ENCODE measurements around the gene CCDC110.

CCDC110 gene

DNA sequence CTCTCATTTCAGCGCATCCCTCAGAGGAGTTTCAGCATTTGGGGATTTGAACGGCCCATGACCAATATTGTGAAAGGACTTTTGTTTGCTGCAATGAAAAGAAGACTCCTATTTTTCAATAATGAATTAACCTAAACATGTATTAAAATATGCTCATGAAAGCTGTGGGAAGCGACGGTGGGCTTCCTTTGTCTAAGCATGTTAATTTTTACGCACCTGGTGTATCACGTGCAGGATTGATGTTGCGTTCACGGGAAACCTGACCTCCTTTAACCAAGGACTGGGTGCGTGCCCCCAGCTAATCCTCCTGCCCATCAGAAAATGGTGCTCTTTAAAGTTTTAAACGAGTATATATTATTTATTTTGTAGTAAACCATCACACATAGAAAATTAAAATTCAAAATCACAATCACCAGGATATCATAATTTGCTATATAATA is 590 bp upstream of the CCDC110 start:
- no peak for DNase-seq (ENCODE audit: low spot score)

DNA sequence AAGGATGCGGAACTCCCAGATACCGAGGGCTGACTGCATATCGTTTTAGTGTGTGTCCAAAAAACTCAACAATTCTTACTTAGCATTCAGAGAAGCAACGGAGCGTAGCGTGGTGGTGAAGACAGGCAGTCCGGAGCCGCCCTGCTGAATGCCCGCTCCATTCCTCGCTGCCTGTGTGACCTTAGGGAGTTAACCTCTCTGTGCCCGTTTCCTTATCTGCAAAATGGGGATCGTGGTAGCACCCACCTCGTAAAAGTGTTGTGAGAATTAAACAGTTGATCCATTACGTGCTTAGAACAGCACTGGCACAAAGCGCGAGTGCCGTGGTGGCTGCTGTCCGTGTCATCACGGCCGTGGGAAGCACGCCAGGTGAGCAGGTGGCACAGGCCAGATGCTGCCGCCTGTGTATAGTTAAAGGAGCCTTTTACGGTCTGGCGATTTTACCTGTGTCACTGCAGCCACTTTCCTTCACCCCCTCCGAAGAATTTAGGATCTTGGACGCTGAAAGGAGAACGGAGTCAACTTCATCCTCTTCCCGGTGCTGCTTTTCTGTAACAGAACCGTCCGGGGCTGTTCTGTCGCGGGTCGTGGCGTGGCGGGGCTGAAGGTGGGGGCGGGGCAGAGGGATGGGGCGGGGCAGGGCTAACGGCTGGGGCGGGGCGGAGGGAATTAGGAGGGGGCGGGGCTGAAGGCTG is 885 bp downstream of the CCDC110 start:
- no peak for DNase-seq (ENCODE audit: low spot score)

DNA sequence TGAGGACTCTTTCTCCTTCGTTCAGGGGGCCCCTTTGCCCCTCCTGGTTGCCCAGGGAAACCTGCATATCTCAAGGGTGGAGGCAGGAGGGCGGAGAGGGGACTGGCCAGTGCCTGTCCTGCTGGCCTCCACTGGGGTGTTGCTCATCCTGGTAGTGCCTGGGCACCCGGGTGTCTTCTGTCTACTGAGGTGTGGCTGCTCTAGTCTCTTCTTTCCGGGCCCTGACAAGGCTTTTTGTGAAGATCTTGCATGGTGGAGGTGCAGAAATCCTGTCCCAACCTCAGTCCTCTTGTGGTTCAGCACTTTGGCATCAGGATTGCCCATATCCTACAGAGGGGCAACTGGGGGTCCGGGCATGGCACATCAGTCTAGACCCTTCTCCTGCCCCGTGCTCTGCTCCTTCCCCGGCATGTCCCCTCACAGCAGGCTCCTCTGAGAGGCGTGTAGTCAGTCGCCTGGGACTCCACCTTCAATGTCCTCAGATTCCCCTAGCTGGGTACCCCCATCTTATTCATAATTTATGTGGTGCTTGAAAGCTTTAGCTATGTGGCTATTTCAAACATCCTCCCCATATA is 1.9 kb downstream of the CCDC110 start:
- no peak for DNase-seq (ENCODE audit: low spot score)

DNA sequence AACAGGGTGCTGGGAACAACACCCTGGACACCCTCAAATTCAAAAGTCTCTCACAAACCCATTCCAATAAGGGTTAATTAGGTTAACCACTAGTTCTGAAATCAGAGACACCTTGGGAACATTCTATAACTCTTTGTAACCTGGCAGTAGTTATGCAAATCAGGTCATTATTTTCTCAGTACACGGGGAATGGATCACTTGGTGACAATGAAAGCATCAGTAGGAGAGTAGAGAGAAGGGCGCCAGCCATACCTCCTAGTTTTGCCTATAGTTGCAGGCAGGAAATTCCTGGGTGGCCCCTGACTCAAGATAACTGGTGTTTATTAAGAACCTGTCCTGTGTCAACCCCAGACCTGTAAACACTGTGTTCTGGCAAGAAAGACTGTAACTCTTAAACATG is 2.5 kb downstream of the CCDC110 start:
- no peak for DNase-seq (ENCODE audit: low spot score)

DNA sequence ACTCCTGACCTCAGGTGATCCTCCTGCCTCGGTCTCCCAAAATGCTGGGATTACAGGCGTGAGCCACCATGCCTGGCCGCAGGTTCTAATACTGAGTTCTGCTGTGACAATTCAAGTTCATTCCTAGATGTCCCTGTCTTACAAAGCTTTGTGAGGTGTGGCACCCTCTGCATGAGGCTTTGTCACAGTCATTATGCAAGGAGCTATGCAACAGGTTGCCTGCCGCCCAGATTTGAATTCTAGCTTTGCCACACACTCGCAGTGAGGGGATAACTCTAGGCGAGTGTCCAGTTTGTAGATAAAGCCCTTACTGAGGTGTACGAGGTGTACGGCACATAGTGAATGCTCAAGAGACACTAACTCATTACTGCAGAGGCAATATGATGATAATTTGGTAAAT is 3.5 kb downstream of the CCDC110 start:
- DNase-seq (ENCODE audit: low spot score), result no peak

DNA sequence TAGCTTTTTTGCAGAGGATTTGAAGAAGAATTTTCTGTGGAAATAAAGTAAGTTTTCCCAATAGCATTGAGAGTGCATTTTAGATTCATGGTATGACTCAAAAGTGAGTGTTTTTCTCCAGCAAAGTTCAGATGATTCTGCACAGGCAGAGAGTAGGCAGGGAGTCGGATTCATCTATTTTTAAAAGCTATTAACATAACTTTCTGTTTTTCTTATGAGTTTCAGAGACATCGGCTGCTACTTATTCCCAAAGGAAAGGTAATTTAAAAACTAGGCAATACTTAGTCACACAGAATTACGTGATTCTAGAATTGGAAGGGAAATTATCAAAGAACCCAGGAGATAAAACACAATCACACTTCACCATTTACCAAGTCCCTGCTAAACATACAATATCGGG is 4.4 kb downstream of the CCDC110 start:
- no peak for DNase-seq (ENCODE audit: low spot score)

DNA sequence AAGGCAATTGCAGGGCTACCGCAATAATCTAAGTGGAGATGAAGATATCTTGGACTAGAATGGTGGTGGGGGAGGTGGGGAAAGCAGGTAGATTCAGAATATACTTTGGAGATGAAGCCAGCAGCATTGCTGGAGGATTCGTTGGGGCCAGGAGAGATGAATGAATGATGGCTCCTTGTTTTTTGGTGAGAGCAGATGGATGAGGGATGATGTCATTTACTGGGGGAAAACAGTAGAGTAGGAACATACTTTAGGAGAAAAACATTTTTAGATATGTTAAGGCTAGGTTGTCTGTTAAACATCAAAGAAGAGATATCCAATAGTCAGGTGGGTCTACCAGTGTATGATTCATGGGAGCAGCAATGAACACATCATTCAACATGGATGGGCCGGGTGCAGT is 5.8 kb downstream of the CCDC110 start:
- DNase-seq (ENCODE audit: low spot score), result no peak

DNA sequence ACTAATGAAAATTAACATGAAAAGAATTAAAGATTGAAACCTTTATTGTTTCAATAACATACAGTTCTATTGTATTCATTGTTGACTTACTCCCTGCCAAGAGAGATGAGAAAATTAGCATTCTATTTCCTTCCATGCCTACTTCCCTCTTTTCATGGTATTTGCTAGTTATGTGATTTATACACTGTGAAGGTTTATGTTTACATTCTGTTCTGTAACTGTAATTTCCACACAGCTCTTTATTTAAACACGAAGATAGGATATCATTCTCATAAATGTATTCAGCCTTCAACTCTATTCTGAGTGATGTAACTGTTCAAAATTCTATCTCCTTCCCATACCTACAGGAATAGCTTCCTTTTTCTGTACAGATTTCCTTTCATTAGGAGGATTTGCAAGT is 6.6 kb downstream of the CCDC110 start:
- DNase-seq (ENCODE audit: low spot score), result no peak

DNA sequence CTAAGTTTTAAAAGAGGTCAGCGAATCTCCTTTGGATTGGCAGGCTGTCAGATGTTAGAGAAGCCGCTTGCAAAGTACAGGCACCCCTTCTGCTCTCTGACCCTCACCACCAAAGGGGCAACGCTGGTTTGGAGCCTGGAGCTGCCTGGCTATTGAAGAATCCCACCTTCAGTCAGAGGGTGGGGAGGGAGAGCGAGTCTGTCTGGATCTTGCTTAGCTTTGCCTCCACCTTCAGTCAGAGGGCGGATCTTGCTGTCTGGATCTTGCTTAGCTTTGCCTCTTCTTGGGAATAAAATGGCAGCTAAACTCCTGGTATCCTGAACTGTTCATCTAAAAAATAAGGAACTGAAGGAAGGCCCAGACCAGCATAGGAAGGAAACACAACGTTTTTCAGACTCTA is 7.3 kb downstream of the CCDC110 start:
- no peak for DNase-seq (ENCODE audit: low spot score)

DNA sequence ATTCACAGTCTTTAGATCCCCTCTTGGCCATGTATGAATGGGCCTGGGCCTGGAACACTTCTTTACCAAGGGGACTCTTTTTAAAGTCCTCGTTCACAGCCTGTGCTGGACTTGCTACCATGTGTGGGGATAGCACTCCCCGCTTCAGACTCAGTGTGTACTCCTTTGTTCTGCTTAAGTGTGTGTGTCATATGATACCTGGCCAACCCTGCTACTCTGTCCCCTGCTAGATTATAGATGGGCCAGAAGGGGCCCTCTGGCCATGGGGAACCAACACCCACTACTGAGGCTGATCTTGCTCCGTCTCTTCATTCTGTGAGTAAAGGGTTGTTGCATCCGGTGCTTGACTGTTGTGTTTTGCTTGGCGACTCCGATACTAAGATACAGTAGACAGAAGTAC is 8.0 kb downstream of the CCDC110 start:
- DNase-seq (ENCODE audit: low spot score), result no peak

DNA sequence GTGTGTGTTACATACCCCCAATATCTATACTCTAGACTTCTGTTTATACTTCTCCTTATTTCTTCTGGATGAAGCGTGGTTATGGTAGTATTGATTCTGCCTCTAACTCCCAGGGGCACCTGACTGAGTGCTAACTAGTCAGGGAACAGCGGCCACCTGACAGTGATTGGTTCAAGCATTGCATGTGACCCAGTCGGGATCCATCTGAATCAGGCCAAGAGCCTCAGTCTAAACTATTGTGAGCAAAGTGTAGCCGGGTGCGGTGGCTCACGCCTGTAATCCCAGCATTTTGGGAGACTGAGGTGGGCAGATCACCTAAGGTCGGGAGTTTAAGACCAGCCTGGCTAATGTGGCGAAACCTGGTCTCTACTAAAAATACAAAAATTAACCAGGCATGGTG is 10.0 kb downstream of the CCDC110 start:
- no peak for DNase-seq (ENCODE audit: low spot score)

DNA sequence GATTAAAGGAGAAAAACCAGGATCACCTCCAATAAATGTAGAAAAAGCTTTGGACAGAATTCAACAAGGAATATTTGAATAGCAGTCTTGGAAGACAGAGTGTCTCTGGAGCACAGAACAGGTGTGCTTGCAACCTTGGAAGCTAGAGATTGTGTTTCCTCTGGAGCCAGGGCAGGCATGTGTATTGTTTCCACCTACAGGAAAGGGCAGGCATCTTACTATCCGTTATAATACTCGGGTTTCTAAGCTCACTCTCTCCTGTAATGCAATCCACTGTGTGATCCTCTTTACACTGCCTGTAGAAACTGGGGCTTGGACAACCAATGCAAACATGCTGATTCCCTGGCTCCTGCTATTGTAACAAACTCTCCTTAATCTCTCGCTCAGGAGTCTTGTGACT is 14.4 kb downstream of the CCDC110 start:
- no peak for DNase-seq (ENCODE audit: low spot score)

DNA sequence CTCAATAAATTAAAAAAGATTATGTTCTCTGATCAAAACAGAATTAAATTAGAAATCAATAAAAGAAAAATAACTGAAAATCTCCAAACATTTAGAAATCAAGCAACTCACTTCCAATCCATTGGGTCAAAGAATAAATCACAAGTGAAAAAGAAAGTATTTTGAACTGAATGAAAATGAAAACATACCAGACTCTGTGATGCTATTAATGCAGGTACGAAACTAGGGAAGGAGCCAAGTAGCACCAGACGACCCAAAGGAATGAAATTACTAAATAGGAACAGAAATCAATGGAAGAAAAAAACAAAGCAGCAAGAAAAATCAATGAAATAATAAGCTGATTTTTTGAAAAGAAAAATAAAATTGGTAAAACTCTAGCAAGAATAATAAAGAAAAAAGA is 15.4 kb downstream of the CCDC110 start:
- DNase-seq (ENCODE audit: low spot score), result no peak

DNA sequence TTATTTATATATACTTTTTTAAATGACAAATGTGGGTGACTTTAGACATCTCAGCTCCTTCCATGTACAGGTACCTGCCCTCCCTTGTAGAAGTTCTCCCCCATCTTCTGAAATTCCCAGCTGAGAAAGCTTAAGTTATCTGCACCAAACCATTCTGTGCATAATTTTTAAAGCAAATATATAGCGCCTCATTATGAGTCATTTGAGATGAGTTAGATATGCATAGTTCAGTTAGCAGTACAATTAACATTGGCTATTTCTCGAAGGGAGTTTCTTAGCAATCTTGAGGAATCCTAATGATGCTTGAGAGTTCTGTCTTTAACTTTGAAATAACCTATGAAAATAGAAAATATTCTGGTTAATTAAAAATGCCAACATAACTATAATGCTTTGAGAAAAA is 26.3 kb downstream of the CCDC110 start:
- peak; percentile 16 for DNase-seq (ENCODE audit: low spot score)

DNA sequence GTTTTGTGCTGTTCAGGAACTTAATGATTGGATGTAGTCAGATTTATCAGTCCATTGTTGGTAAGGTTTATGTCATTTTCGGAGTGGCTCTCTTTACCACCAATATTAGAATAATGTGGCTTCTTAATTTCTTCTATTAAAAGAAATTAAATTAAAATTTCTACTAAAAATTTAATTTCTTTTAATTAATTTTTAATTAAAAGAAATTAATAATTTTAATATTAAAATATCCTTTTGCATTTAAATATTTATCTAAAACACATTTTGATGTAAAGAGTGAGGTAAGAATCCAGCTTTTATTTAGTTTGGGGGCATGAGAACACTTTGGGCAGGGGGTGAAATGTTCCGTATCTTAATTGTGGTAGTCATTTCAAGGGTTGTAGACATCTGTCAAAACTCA is 30.1 kb downstream of the CCDC110 start:
- no peak for DNase-seq (ENCODE audit: low spot score)

DNA sequence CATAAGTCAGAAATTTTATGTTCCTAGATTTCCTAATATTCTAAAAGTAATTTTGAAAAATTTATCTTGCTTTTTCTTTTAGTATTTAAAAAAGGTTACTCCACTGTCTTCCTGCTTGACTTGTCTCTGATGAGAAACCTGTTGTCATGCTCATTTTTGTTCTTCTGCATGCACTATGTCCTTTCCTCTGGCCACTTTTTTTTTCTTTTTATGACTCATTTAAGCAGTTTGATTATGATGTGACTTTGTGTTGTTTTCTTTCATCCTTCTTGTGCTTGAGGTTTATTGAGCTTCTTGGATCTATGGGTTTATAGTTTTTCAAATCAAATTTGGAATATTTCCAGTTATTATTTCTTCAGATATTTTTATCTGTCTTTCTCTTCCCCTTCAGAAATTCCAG is 33.7 kb downstream of the CCDC110 start:
- peak; percentile 14 for DNase-seq (ENCODE audit: low spot score)

DNA sequence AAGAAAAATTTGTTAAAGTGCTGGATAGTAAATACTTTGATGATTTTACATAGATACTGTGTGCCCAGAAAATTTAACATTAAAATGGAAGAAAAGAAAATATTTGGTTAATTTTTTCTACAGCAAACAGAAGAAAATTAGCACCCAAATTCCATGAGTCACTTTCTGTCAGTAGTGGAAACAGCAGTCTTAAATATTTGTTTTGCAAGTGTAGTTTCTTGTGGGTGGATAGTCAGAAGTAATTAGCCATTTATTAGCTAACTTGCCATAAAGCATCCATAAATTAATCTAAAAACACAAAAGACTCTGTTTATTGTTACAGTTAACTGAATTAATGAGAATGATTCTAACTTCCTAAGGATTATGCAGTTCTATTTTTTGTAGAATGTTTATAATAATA is 36.1 kb downstream of the CCDC110 start:
- no peak for DNase-seq (ENCODE audit: low spot score)

DNA sequence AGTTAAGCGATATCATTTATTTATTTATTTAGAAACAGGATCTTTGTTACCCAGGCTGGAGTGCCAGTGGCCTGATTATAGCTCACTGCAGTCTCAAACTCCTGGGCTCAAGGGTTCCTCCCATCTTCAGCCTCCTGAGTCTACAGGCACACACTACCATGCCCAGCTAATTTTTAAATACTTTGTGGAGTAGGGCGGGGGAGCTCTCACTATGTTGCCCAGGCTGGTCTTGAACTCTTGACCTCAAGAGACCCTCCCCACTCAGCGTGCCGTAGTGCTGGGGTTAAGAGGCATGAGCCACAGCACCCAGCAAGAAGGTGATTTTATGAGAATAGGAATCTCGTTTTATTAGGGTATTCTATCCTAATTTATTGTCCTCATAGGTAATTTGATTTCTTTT is 41.9 kb downstream of the CCDC110 start:
- no peak for DNase-seq (ENCODE audit: low spot score)

DNA sequence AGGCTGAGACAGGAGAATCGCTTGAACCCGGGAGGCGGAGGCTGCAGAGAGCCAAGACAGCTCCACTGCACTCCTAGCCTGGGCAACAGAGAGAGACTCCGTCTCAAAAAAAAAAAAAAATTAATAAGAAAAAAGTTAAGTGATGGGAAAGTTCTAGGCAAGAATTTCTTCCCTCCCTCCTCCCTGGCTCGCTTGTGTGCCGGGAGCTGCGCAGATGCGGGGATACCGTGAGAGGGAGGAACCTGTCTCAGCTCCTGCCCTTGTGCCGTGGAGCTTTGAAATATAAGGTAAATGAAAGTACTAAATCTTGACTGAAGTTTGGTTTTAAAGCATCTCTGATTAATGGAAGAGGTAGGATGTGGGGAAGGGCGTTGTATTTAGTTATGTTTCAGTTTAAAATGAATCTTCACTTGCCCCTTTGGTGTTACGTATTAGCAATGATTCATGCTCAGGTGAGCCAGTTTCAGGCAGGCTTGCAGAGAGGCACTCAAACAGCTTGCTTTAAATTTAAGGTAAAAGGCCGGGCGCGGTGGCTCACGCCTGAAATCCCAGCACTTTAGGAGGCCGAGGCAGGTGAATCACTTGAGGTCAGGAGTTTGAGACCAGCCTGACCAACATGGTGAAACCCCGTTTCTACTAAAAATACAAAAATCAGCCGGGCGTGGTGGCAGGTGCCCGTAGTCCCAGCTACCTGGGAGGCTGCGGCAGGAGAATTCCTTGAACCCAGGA is 44.4 kb downstream of the CCDC110 start:
- no peak for DNase-seq (ENCODE audit: low spot score)

DNA sequence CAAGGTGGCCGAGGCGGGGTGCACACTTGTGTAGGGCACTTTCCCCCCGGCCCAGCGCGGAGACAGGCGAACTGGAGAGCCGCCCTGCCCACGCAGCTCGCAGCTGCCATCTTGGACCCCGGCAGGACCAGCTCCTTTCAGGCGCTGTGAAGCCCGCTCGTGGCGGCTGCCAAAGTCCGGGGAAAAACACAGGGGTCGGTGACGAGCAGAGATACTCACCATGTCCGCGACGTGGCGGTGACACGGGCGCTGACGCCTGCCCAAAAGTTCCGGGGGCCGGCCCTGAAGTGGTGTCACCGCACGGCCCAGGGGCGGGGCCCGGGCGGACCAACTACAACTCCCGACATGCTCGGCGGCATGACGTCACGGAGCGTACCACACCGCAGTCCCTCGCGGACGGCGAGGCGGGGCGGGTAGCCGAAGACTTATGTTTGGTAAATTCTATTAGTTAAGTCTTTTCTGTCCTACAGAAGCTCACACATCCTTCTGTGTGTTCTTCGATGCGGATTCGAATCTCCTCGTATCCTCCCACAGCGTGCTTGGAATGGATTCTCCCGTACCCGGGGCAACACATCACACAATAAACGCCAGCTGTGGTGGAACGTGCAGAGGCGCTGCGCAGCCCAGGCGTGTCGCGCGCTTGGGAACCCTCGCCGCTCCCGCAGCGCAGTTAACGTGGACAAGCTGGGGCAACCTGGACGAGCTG is 45.7 kb downstream of the CCDC110 start, which contains the start of gene UFSP2:
Gene UFSP2, minus strand, starts transcription at position 318 of the 706 bp plus-strand sequence. Its CDS starts 96 bp downstream, at position 222.
- peak; percentile 90 for DNase-seq (ENCODE audit: low spot score)

DNA sequence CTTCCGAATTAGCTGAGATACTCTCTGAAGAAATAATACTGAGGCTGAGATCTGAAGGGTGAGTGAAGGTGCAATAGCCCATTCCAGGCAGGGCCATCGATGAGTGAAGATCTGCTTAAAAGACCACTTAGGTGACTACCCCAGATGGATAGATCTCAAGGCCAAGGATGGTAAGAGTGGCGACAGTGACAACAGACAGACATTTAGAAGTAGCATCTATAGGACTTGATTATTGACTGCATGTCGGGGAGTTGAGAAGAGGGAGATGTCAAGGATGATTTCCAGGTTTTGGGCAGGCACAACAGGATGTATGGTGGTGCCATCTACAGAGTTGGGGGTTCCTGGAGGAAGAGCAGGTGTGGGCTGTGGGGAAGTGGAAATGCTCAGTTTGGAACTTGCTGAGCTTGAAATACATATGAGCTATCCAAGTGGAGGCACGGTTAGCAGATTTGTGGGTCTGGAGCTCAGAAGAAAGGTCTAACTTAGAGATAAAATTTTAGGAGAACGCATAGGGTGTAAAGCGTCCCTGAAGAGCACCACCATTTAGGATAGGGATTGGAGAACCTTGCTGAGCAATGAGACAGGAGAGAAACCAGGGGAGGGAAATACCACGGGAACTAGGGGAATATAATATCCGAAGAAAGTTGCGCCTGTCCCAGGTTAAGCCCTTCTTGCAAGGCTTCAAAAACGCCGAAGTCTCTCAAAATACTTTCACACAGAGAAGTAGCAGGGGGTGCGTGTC is 46.5 kb downstream of the CCDC110 start:
- DNase-seq (ENCODE audit: low spot score), result peak; percentile 58
